T-helper 1 cell treated with Interleukin-12 subunit alpha and Interleukin-12 subunit beta and Interleukin-4 antibody, amounts not matched to agents 30 μg/mL and 1 μg/mL, for 36 hours (primary cell): ENCODE data around the gene CDC42.
"Not testable (repeated sequence)": the region's sequence is repeated elsewhere in the genome, so short reads cannot be mapped to it uniquely, and the experiment has no call there.

ENCODE experiments used
- H3K27ac Mint-ChIP-seq: one replicate; pipeline ENCODE4 v1.8.0; 2021; ENCODE audit warnings: mild to moderate bottlenecking, mixed read lengths
- H3K27me3 Mint-ChIP-seq: one replicate; pipeline ENCODE4 v1.8.0; 2021; ENCODE audit warnings: low read depth, mixed read lengths
- H3K36me3 Mint-ChIP-seq: one replicate; pipeline ENCODE4 v1.8.0; 2021; ENCODE audit warnings: low read depth, mixed read lengths
- H3K4me1 Mint-ChIP-seq: one replicate; pipeline ENCODE4 v1.8.0; 2021; ENCODE audit warnings: low read depth, mixed read lengths
- H3K4me3 Mint-ChIP-seq: one replicate; pipeline ENCODE4 v1.8.0; 2021; ENCODE audit warnings: mild to moderate bottlenecking, moderate library complexity, mixed read lengths
- H3K9me3 Mint-ChIP-seq: one replicate; pipeline ENCODE4 v1.8.0; 2021; ENCODE audit warnings: mixed read lengths

The CDC42 gene

GRCh38 chr1:22025368-22026155 lies 26.9 kb upstream of the CDC42 start:
- Mint-ChIP-seq H3K4me3 (peak overlapping the region; percentile 95), H3K27me3 (no peaks in the 10 kb centered on the region), H3K36me3 (peaks cover 6% of the 10 kb centered on the region), H3K27ac (peak overlapping the region; percentile 99), H3K9me3 (no peaks in the 10 kb centered on the region), H3K4me1 (peaks cover 43% of the 10 kb centered on the region)

- H3K27me3 Mint-ChIP-seq, result no peaks in the 10 kb centered on the region
- peaks cover 6% of the 10 kb centered on the region for H3K36me3 Mint-ChIP-seq
- peaks cover 51% of the 10 kb centered on the region for H3K4me1 Mint-ChIP-seq
- peak overlapping the region; percentile 99 for H3K27ac Mint-ChIP-seq
- peak overlapping the region; percentile 95 for H3K4me3 Mint-ChIP-seq
- no peaks in the 10 kb centered on the region for H3K9me3 Mint-ChIP-seq
These were observed 25.6 kb upstream of the CDC42 start for GRCh38 chr1:22026924-22027289.

- peaks cover 46% of the 10 kb centered on the region for H3K4me1 Mint-ChIP-seq
- no peak overlapping the region for H3K4me3 Mint-ChIP-seq
- H3K9me3 Mint-ChIP-seq, result no peaks in the 10 kb centered on the region
- peaks cover 6% of the 10 kb centered on the region for H3K36me3 Mint-ChIP-seq
- H3K27ac Mint-ChIP-seq, result peak overlapping the region; percentile 36
- H3K27me3 Mint-ChIP-seq, result no peaks in the 10 kb centered on the region
These were observed 22.5 kb upstream of the CDC42 start for GRCh38 chr1:22030057-22030456.

- H3K9me3 Mint-ChIP-seq, result no peaks in the 10 kb centered on the region
- peak overlapping the region; percentile 36 for H3K27ac Mint-ChIP-seq
- H3K27me3 Mint-ChIP-seq, result no peaks in the 10 kb centered on the region
- H3K4me1 Mint-ChIP-seq, result peaks cover 46% of the 10 kb centered on the region
- H3K4me3 Mint-ChIP-seq, result no peak overlapping the region
- peaks cover 6% of the 10 kb centered on the region for H3K36me3 Mint-ChIP-seq
These were observed 22.0 kb upstream of the CDC42 start for GRCh38 chr1:22030473-22030872.

GRCh38 chr1:22031214-22031962 lies 21.1 kb upstream of the CDC42 start:
- Mint-ChIP-seq H3K36me3 (peaks cover 5% of the 10 kb centered on the region), H3K4me3 (peak overlapping the region; percentile 52), H3K9me3 (no peaks in the 10 kb centered on the region), H3K27me3 (no peaks in the 10 kb centered on the region), H3K4me1 (peaks cover 42% of the 10 kb centered on the region), H3K27ac (peak overlapping the region; percentile 91)

- not testable (repeated sequence) for H3K9me3 Mint-ChIP-seq, H3K27me3 Mint-ChIP-seq, H3K36me3 Mint-ChIP-seq, H3K4me3 Mint-ChIP-seq, H3K27ac Mint-ChIP-seq
- peaks cover 43% of the 10 kb centered on the region for H3K4me1 Mint-ChIP-seq
These were observed 17.7 kb upstream of the CDC42 start for GRCh38 chr1:22034834-22035233.

- H3K27ac Mint-ChIP-seq, result peak overlapping the region; percentile 90
- H3K4me1 Mint-ChIP-seq, result peaks cover 39% of the 10 kb centered on the region
- H3K36me3 Mint-ChIP-seq, result no peaks in the 10 kb centered on the region
These were observed 15.0 kb upstream of the CDC42 start for GRCh38 chr1:22037520-22037919.

GRCh38 chr1:22038036-22038435 lies 14.5 kb upstream of the CDC42 start:
- H3K4me1 Mint-ChIP-seq, result peaks cover 41% of the 10 kb centered on the region
- H3K36me3 Mint-ChIP-seq, result no peaks in the 10 kb centered on the region
- no peaks in the 10 kb centered on the region for H3K27me3 Mint-ChIP-seq
- no peaks in the 10 kb centered on the region for H3K9me3 Mint-ChIP-seq
- no peak overlapping the region for H3K4me3 Mint-ChIP-seq
- peak overlapping the region; percentile 90 for H3K27ac Mint-ChIP-seq

More at GRCh38 chr1:22037520-22037919, 15.0 kb upstream of the CDC42 start:
- H3K9me3 Mint-ChIP-seq, result no peaks in the 10 kb centered on the region
- H3K27me3 Mint-ChIP-seq, result no peaks in the 10 kb centered on the region
- no peak overlapping the region for H3K4me3 Mint-ChIP-seq

GRCh38 chr1:22039594-22040285 lies 12.8 kb upstream of the CDC42 start:
- H3K4me1 Mint-ChIP-seq, result peaks cover 42% of the 10 kb centered on the region
- no peaks in the 10 kb centered on the region for H3K9me3 Mint-ChIP-seq
- peak overlapping the region; percentile 71 for H3K4me3 Mint-ChIP-seq

GRCh38 chr1:22040286-22040623 lies 12.3 kb upstream of the CDC42 start:
- H3K36me3 Mint-ChIP-seq, result peaks cover under 1% of the 10 kb centered on the region
- H3K4me1 Mint-ChIP-seq, result peaks cover 43% of the 10 kb centered on the region
- no peaks in the 10 kb centered on the region for H3K27me3 Mint-ChIP-seq
- peak overlapping the region; percentile 71 for H3K4me3 Mint-ChIP-seq
- peak overlapping the region; percentile 95 for H3K27ac Mint-ChIP-seq
- H3K9me3 Mint-ChIP-seq, result peaks cover 1% of the 10 kb centered on the region

More at GRCh38 chr1:22039594-22040285, 12.8 kb upstream of the CDC42 start:
- no peaks in the 10 kb centered on the region for H3K27me3 Mint-ChIP-seq
- H3K27ac Mint-ChIP-seq, result peak overlapping the region; percentile 95
- no peaks in the 10 kb centered on the region for H3K36me3 Mint-ChIP-seq

GRCh38 chr1:22041505-22041904 lies 11.0 kb upstream of the CDC42 start:
- Mint-ChIP-seq H3K27me3 (no peaks in the 10 kb centered on the region), H3K4me3 (peak overlapping the region; percentile 5), H3K4me1 (peaks cover 45% of the 10 kb centered on the region), H3K36me3 (peaks cover 3% of the 10 kb centered on the region), H3K27ac (peak overlapping the region; percentile 76), H3K9me3 (peaks cover 4% of the 10 kb centered on the region)

GRCh38 chr1:22043198-22043769 lies 9.2 kb upstream of the CDC42 start:
- Mint-ChIP-seq H3K4me3 (no peak overlapping the region), H3K9me3 (peaks cover 4% of the 10 kb centered on the region), H3K27ac (peak overlapping the region; percentile 27), H3K27me3 (no peaks in the 10 kb centered on the region), H3K4me1 (peaks cover 39% of the 10 kb centered on the region), H3K36me3 (peaks cover 3% of the 10 kb centered on the region)

- no peak overlapping the region for H3K27ac Mint-ChIP-seq
- H3K27me3 Mint-ChIP-seq, result no peaks in the 10 kb centered on the region
- H3K9me3 Mint-ChIP-seq, result peaks cover 4% of the 10 kb centered on the region
These were observed 7.7 kb upstream of the CDC42 start for GRCh38 chr1:22044690-22045420.

More at GRCh38 chr1:22044690-22045420, 7.7 kb upstream of the CDC42 start:
- no peak overlapping the region for H3K4me3 Mint-ChIP-seq
- peaks cover 4% of the 10 kb centered on the region for H3K36me3 Mint-ChIP-seq
- peaks cover 41% of the 10 kb centered on the region for H3K4me1 Mint-ChIP-seq
